Natural killer cell (primary cell): ENCODE data around the gene TMEM51. TPM values are rescaled to one million over a fixed set of nuclear protein-coding genes. Genes with fewer than 3 reads are reported as not detected.

Experiments used
- ATAC-seq, 3 donors: fragments of 150-1000 bp in 2 of 3; fragments of 200-7000 bp in 1 of 3; cut with Tn5 transposase; 1 replicate in 1 of 3; 2 replicates in 2 of 3; pipeline ENCODE4 v1.10.0; 2021; ENCODE audit warnings: mild to moderate bottlenecking in 2 of 3, moderate library complexity in 2 of 3
- DNase-seq, 2 donors: peaks; one replicate each; pipeline versions ENCODE4 v3.0.0 to v3.0.0-alpha.2; 2013 to 2021; ENCODE audit warnings: mixed read lengths in 1 of 2
- H3K27ac ChIP-seq: one replicate; pipeline ENCODE4 v1.5.1; 2013; ENCODE audit warnings: mild to moderate bottlenecking, low read length
- H3K27me3 ChIP-seq: one replicate; pipeline ENCODE4 v1.6.1; 2013; ENCODE audit warnings: low read length; ENCODE audit not compliant: control insufficient read depth, insufficient read depth
- H3K36me3 ChIP-seq: one replicate; pipeline ENCODE4 v1.6.1; 2013; ENCODE audit warnings: low read length; ENCODE audit not compliant: control insufficient read depth, insufficient read depth
- H3K4me1 ChIP-seq: one replicate; pipeline ENCODE4 v1.6.1; 2013; ENCODE audit warnings: low read length; ENCODE audit not compliant: control insufficient read depth, insufficient read depth
- H3K4me3 ChIP-seq: one replicate; pipeline ENCODE4 v1.5.1; 2013; ENCODE audit warnings: low read length
- H3K9me3 ChIP-seq: one replicate; pipeline ENCODE4 v1.6.1; 2013; ENCODE audit warnings: low read length; ENCODE audit not compliant: control insufficient read depth, insufficient read depth
- H3K27ac Mint-ChIP-seq, 2 donors: one replicate each; pipeline ENCODE4 v1.8.0; 2022; ENCODE audit warnings: mild to moderate bottlenecking in 2 of 2, mixed read lengths in 2 of 2, moderate library complexity in 1 of 2
- H3K27me3 Mint-ChIP-seq, 2 donors: one replicate each; pipeline ENCODE4 v1.8.0; 2022; ENCODE audit warnings: low read depth in 2 of 2, mixed read lengths in 2 of 2
- H3K36me3 Mint-ChIP-seq: one replicate; pipeline ENCODE4 v1.8.0; 2022; ENCODE audit warnings: mixed read lengths
- H3K4me1 Mint-ChIP-seq, 2 donors: one replicate each; pipeline ENCODE4 v1.8.0; 2022; ENCODE audit warnings: mixed read lengths in 2 of 2
- H3K4me3 Mint-ChIP-seq: one replicate; pipeline ENCODE4 v1.8.0; 2022; ENCODE audit warnings: mild to moderate bottlenecking, moderate library complexity, mixed read lengths
- H3K9me3 Mint-ChIP-seq, 2 donors: one replicate each; pipeline ENCODE4 v1.8.0; 2022; ENCODE audit warnings: mixed read lengths in 2 of 2
- CTCF ChIP-seq: fragments of 200-600 bp; IDR thresholded peaks from one replicate; pipeline ENCODE4 v1.8.0; 2022; ENCODE audit warnings: antibody characterized with exemption
- WGBS: methylation state at CpG from one replicate; pipeline ENCODE4 v1.1.7; 2013; ENCODE audit warnings: missing lambda C conversion rate; ENCODE audit not compliant: insufficient coverage; 5-methylcytosine and 5-hydroxymethylcytosine counted together
- intact Hi-C: fragments of 100-400 bp; cut with micrococcal nuclease; formaldehyde crosslinking; loops from one replicate; pipeline ENCODE4 v1.14.2; 2022
- total RNA-seq, 4 donors: library from RNA; stranded (reverse); fragments of 120-200 nt in 1 of 4; gene quantifications; one replicate each; pipeline versions ENCODE4 v1.2.3 to v1.2.4, GENCODE V29; 2013 to 2022

TMEM51 gene
- total RNA-seq, 3 donors from 2014 or later (not counting 1 experiment from before 2014, with no cell fraction given): not detected

GRCh38 chr1:15264769-15265168 lies 111.2 kb downstream of the TMEM51 start:
- 87% methylated on average over 2 of the region's 2 CpGs for WGBS
- no peaks in the 10 kb centered on the region for H3K9me3 ChIP-seq
- Mint-ChIP-seq H3K27ac (no peak overlapping the region), H3K4me3 (no peak overlapping the region), H3K4me1 (peaks cover 10 to 18% of the 10 kb centered on the region in 2 donors), H3K9me3 (no peaks in the 10 kb centered on the region), H3K27me3 (peaks cover 7 to 41% of the 10 kb centered on the region in 2 donors), H3K36me3 (no peaks in the 10 kb centered on the region)
- DNase-seq: no peak
- H3K27ac ChIP-seq: no peak overlapping the region
- no peak overlapping the region for H3K4me3 ChIP-seq
- peaks cover 12% of the 10 kb centered on the region for H3K4me1 ChIP-seq
- ATAC-seq: no peak
- H3K27me3 ChIP-seq: no peaks in the 10 kb centered on the region
- TF ChIP-seq CTCF: no peak
- intact Hi-C loops: no loop called here
- no peaks in the 10 kb centered on the region for H3K36me3 ChIP-seq

Other genes starting within 250 kb of the TMEM51 start
- 1 to 10 TPM in 2 of 3 donors, under 1 TPM in 1; 0.72 to 1.9 (median 1.7) TPM for gene FHAD1, start 93.5 kb downstream of the TMEM51 start, total RNA-seq